T-cell (primary cell): ENCODE measurements around the gene RAB11FIP3. TPM values are rescaled to one million over a fixed set of nuclear protein-coding genes. Genes with fewer than 3 reads are reported as not detected.
"Not testable (repeated sequence)": the region's sequence is repeated elsewhere in the genome, so short reads cannot be mapped to it uniquely, and the experiment has no call there.

ENCODE experiments used
- ATAC-seq, 4 experiments: fragments of 200-7000 bp in 3 of 4; fragments of 150-1000 bp in 1 of 4; cut with Tn5 transposase; replicated peaks in 1 of 4; 1 replicate in 3 of 4; 2 replicates in 1 of 4; pipeline ENCODE4 v1.10.0; 2021; ENCODE audit warnings: moderate library complexity in 3 of 4, mild to moderate bottlenecking in 2 of 4, moderate number of reproducible peaks in 1 of 4
- CTCF ChIA-PET, 2 donors: fragments of 300-600 bp; sonication (Branson Sonifier 250); formaldehyde crosslinking; loops; one replicate each; lab custom pipeline; 2022; ENCODE audit warnings: antibody characterized with exemption in 2 of 2; lab: Charles Lee
- POLR2A ChIA-PET, 2 donors: fragments of 300-600 bp; sonication (Branson Sonifier 250); formaldehyde crosslinking; loops; one replicate each; lab custom pipeline; 2022; ENCODE audit warnings: antibody characterized with exemption in 2 of 2; lab: Charles Lee
- DNase-seq, 35 experiments: peaks; one replicate each; pipeline versions ENCODE4 v3.0.0 to v3.0.0-alpha.2; 2013 to 2023
- H3K27ac ChIP-seq: one replicate; pipeline ENCODE4 v1.5.1; 2013; ENCODE audit warnings: low read length
- H3K27me3 ChIP-seq, 2 experiments: replicated peaks in 1 of 2; 1 replicate in 1 of 2; 2 replicates in 1 of 2; pipeline versions ENCODE4 v1.6.1 to v1.7.0; 2013; ENCODE audit warnings: low read length in 1 of 2, mixed read lengths in 1 of 2; ENCODE audit not compliant: control insufficient read depth in 2 of 2, insufficient read depth in 2 of 2; ENCODE audit errors: extremely low read depth in 1 of 2
- H3K36me3 ChIP-seq, 2 donors: 1 replicate in 1 of 2; 2 replicates in 1 of 2; pipeline versions ENCODE4 v1.6.1 to v1.7.0; 2013; ENCODE audit warnings: low read length in 1 of 2; ENCODE audit not compliant: control insufficient read depth in 2 of 2, insufficient read depth in 1 of 2; ENCODE audit errors: extremely low read depth in 1 of 2
- H3K4me1 ChIP-seq, 2 experiments: 1 replicate in 1 of 2; 2 replicates in 1 of 2; pipeline versions ENCODE4 v1.6.1 to v1.7.0; 2013; ENCODE audit warnings: low read length in 2 of 2, mixed read lengths in 1 of 2; ENCODE audit not compliant: insufficient read depth in 2 of 2, control insufficient read depth in 1 of 2; ENCODE audit errors: extremely low read depth in 1 of 2
- H3K4me3 ChIP-seq, 2 donors: 1 replicate in 1 of 2; 2 replicates in 1 of 2; pipeline versions ENCODE4 v1.5.1 to v1.7.0; 2013; ENCODE audit warnings: mild to moderate bottlenecking in 2 of 2, low read length in 1 of 2, moderate library complexity in 1 of 2; ENCODE audit not compliant: control insufficient read depth in 1 of 2; ENCODE audit errors: extremely low read depth in 1 of 2
- H3K9me3 ChIP-seq: 2 replicates; pipeline ENCODE4 v1.7.0; 2013
- H3K27ac Mint-ChIP-seq, 2 donors: one replicate each; pipeline ENCODE4 v1.8.0; 2020 to 2021; ENCODE audit warnings: mild to moderate bottlenecking in 2 of 2, mixed read lengths in 2 of 2
- H3K27me3 Mint-ChIP-seq, 2 donors: one replicate each; pipeline ENCODE4 v1.8.0; 2021 to 2022; ENCODE audit warnings: mixed read lengths in 2 of 2
- H3K36me3 Mint-ChIP-seq: one replicate; pipeline ENCODE4 v1.8.0; 2021; ENCODE audit warnings: mixed read lengths
- H3K4me1 Mint-ChIP-seq, 3 donors: one replicate each; pipeline ENCODE4 v1.8.0; 2020 to 2022; ENCODE audit warnings: mixed read lengths in 3 of 3, mild to moderate bottlenecking in 1 of 3
- H3K4me3 Mint-ChIP-seq, 3 donors: one replicate each; pipeline ENCODE4 v1.8.0; 2020 to 2022; ENCODE audit warnings: mild to moderate bottlenecking in 3 of 3, mixed read lengths in 3 of 3, moderate library complexity in 3 of 3
- H3K9me3 Mint-ChIP-seq, 3 donors: one replicate each; pipeline ENCODE4 v1.8.0; 2020 to 2022; ENCODE audit warnings: mixed read lengths in 3 of 3
- WGBS: methylation state at CpG from one replicate; pipeline ENCODE4 v1.1.5; 2013; ENCODE audit warnings: missing lambda C conversion rate; ENCODE audit not compliant: insufficient coverage; 5-methylcytosine and 5-hydroxymethylcytosine counted together
- total RNA-seq, 35 experiments: library from RNA in 6 of 35; stranded (reverse) in 6 of 35; fragments of 120-200 nt in 1 of 35; gene quantifications; one replicate each; pipeline versions ENCODE4 v1.2.1 to v1.2.4 and lab custom pipeline; 2013 to 2026

Gene RAB11FIP3
- total RNA-seq, 5 donors from 2014 or later (not counting 1 experiment from before 2014, with no cell fraction given): 36.9 to 49.0 (median 44.1) TPM

DNA sequence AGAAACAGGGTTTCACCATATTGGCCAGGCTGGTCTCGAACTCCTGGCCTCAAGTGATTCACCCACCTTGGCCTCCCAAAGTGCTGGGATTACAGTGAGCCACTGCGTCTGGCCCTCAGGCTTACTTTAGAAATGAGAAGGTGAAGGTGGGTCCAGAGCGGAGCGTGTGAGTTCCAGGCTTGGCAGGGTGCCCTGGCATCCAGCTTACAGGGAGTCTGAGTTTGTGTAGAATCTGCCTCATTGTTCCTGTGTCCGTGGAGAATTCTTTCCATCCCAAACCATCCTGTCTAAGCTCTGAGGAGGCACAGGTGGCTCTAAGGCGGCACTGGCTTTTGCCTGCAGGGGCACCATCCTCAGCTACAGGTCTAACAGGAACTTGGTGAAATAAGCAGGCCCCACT, 50.6 kb downstream of the RAB11FIP3 start:
- 94% methylated on average over 3 of the region's 6 CpGs for WGBS
- H3K27me3 Mint-ChIP-seq: no peaks in the 10 kb centered on the region
- H3K4me1 Mint-ChIP-seq: no peaks in the 10 kb centered on the region
- H3K4me1 ChIP-seq: no peaks in the 10 kb centered on the region
- no peak overlapping the region for H3K27ac Mint-ChIP-seq
- no peak for ATAC-seq
- DNase-seq: no peak
- H3K4me3 Mint-ChIP-seq: no peak overlapping the region
- no peak overlapping the region for H3K27ac ChIP-seq
- H3K4me3 ChIP-seq: no peak overlapping the region
- H3K27me3 ChIP-seq: no peaks in the 10 kb centered on the region
- CTCF ChIA-PET: no interaction called here
- H3K9me3 Mint-ChIP-seq: no peaks in the 10 kb centered on the region
- H3K36me3 Mint-ChIP-seq: peaks cover 22% of the 10 kb centered on the region
- peaks cover 12 to 14% of the 10 kb centered on the region in 2 donors for H3K36me3 ChIP-seq
- H3K9me3 ChIP-seq: no peaks in the 10 kb centered on the region
- POLR2A ChIA-PET: no interaction called here

DNA sequence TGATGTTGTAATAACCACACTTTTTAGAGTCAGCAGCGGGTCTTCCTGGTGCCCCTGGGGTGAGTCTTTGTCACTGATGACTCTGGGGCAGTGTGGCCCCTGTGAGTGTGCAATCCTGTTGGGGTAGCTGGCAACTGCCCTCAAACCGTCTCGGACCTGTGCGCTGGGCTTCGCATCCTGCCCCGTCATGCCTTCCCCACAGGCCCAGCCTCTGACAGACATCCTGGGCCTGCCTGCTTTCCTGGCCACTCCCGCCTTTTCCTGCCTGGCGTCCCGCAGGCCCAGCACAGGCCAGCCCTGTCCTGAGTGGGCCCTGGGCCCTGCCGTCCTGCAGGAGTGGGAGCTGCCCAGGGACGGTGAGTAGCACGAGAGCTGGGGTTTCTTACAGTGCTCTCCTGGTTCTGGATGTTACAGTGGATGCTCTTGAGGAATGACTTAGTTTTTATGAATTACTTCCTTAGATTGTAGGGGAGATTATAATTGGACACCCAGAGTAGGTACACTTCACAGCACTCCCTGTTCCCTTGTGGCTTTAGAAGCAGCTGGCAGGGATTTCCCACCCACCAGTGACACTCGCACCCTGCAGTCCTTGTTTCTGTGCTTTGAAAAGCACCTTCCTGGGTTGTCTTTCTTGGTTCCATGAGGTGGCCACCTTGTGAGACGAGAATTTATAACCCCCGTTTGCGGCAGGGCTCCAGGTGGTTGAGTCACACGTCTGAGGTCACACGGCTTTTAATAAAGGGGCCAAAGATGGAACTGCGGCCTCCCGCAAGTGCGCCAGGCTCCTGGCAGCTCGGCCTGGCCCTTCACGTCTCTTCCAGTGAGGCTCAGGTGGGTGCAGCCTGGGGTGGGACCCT, 52.1 kb downstream of the RAB11FIP3 start:
- Mint-ChIP-seq H3K4me1 (no peaks in the 10 kb centered on the region), H3K36me3 (peaks cover 18% of the 10 kb centered on the region), H3K27me3 (no peaks in the 10 kb centered on the region), H3K4me3 (no peak overlapping the region), H3K27ac (no peak overlapping the region), H3K9me3 (no peaks in the 10 kb centered on the region)
- no peak overlapping the region for H3K4me3 ChIP-seq
- WGBS: 98% methylated on average over 20 of the region's 23 CpGs
- H3K4me1 ChIP-seq: no peaks in the 10 kb centered on the region
- POLR2A ChIA-PET: no interaction called here
- H3K27ac ChIP-seq: no peak overlapping the region
- DNase-seq (no peak), ATAC-seq (no peak)
- CTCF ChIA-PET: no interaction called here
- H3K36me3 ChIP-seq: peaks cover 5 to 6% of the 10 kb centered on the region in 2 donors
- no peaks in the 10 kb centered on the region for H3K27me3 ChIP-seq
- H3K9me3 ChIP-seq: no peaks in the 10 kb centered on the region

DNA sequence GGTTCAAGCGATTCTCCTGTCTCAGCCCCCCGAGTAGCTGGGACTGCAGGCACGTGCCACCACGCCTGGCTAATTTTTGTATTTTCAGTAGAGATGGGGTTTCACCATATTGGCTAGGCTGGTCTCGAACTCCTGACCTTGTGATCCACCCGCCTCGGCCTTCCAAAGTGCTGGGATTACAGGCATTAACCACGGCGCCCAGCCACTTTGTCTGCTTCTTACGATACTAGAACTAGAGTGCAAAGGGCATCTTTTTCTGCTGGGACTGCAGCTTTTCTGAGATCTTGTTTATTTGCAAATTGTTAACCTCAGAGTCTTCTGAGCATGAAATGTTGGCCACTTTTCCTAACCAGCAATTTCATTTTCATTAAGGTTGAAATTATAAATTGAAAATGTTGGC, 52.8 kb downstream of the RAB11FIP3 start:
- H3K27ac ChIP-seq, H3K27me3 ChIP-seq, H3K9me3 Mint-ChIP-seq, H3K4me3 ChIP-seq, POLR2A ChIA-PET, DNase-seq, H3K9me3 ChIP-seq, H3K27me3 Mint-ChIP-seq, ATAC-seq, H3K4me1 Mint-ChIP-seq, H3K4me1 ChIP-seq, H3K4me3 Mint-ChIP-seq, H3K36me3 ChIP-seq, H3K27ac Mint-ChIP-seq: not testable (repeated sequence)
- CTCF ChIA-PET: interaction anchor here in 1 of 2 donors (0.6 kb wide), 1 partner anchor 40 kb away, joined by 4 read pairs; no protein-coding TSS in a partner anchor
- WGBS: 97% methylated on average over 5 of the region's 10 CpGs
- peaks cover 15% of the 10 kb centered on the region for H3K36me3 Mint-ChIP-seq

DNA sequence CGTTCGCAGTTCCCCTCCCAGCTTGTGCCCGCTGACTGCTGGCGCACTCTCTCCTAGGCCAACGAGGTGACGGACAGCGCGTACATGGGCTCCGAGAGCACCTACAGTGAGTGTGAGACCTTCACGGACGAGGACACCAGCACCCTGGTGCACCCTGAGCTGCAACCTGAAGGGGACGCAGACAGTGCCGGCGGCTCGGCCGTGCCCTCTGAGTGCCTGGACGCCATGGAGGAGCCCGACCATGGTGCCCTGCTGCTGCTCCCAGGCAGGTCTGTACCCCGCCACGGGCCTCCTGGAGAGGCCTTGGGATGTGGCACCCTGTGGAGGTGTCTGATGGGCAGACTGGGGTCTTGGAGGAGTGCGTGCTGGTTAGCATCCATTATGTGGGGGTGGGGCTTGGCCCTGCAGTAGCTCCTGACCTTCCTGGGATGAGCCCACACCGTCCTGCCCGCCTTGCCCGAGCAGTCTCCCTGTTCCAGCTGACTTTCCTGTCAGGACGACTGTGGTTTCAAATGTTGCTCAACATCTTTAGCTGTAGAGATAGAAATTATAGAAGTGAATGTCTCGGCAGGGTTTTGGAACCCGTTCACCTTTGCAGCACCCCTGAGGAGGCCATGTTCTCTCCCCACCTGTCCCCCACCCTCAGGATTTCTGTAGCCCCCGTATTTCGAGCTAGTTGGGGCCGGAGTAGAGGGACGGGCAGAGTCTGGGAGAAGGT, 57.2 kb downstream of the RAB11FIP3 start:
- peaks cover 0 to 6% of the 10 kb centered on the region in 2 donors for H3K36me3 ChIP-seq
- DNase-seq (no peak), ATAC-seq (no peak)
- H3K4me3 Mint-ChIP-seq: no peak overlapping the region
- H3K4me1 Mint-ChIP-seq: no peaks in the 10 kb centered on the region
- peaks cover 6% of the 10 kb centered on the region for H3K36me3 Mint-ChIP-seq
- H3K27me3 ChIP-seq: no peaks in the 10 kb centered on the region
- no peak overlapping the region for H3K27ac Mint-ChIP-seq
- H3K4me1 ChIP-seq: no peaks in the 10 kb centered on the region
- no peaks in the 10 kb centered on the region for H3K9me3 Mint-ChIP-seq
- H3K27me3 Mint-ChIP-seq: no peaks in the 10 kb centered on the region
- no peak overlapping the region for H3K4me3 ChIP-seq
- ChIA-PET CTCF (no interaction called here), POLR2A (no interaction called here)
- no peak overlapping the region for H3K27ac ChIP-seq
- 96% methylated on average over 23 of the region's 31 CpGs for WGBS
- H3K9me3 ChIP-seq: no peaks in the 10 kb centered on the region

DNA sequence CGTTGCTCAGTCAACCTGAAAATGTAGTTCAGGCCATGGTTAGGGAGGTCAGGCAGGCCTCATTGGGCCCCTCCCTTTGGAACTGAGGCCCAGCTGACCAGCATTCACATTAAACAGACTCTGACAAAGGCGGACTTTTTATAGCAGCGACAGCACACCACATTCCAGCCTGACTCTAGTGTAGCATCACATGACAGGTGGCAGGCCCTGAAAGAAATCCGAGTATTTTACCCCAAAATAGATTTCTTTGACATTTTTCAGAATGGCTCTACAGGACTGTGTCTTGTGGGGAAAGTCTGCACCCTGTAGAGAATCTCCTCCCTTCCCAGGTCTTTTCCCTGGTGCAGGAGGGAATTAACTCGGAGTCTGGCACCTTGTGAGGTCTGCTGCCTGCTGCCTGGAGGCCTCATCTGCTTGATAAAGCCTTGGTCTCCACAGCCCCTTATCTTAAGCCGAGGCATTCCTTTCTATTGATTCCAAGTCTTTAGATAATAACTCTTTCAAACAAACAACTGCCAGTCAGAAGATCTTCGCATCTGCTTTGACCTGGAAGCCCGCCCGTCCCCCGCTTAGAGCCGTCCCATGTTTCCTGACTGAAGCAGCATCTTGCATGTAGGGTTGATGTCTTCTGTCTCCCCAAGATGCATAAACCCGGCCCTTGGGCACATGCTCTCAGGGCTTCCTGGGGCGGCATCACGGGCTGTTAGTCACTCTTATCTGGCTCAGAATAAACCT, 58.1 kb downstream of the RAB11FIP3 start:
- Mint-ChIP-seq H3K36me3 (peaks cover 10% of the 10 kb centered on the region), H3K27me3 (no peaks in the 10 kb centered on the region), H3K9me3 (no peaks in the 10 kb centered on the region), H3K4me3 (no peak overlapping the region), H3K4me1 (no peaks in the 10 kb centered on the region), H3K27ac (no peak overlapping the region)
- Histone ChIP-seq H3K27ac (no peak overlapping the region), H3K4me3 (no peak overlapping the region), H3K9me3 (no peaks in the 10 kb centered on the region), H3K4me1 (no peaks in the 10 kb centered on the region), H3K27me3 (no peaks in the 10 kb centered on the region), H3K36me3 (peaks cover 0 to 8% of the 10 kb centered on the region in 2 donors)
- 93% methylated on average over 12 of the region's 14 CpGs for WGBS
- POLR2A ChIA-PET: no interaction called here
- ATAC-seq (no peak), DNase-seq (no peak)
- CTCF ChIA-PET: no interaction called here

DNA sequence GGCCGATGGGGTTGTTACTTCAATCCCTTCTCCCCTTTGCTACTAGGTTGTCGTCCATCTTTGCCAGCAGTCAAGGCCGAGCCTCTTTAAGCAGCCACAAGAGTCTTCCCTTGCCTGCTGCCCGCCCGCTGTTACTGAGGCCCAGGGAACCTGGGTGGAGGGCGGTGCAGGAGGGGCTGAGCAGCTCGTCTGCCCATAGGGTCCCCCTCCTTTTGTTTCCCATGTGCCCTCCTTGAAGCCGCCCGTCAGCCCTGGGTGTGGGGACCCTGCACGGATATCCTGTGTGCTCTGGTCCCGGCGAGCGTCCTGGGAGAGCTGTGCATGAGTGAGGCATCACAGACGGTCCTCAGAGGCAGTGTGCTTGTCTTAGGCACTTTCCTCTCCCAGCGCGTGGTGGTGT, 64.2 kb downstream of the RAB11FIP3 start:
- H3K4me3 Mint-ChIP-seq: no peak overlapping the region

More for the DNA sequence above, 64.2 kb downstream of the RAB11FIP3 start:
- ChIA-PET CTCF (no interaction called here), POLR2A (no interaction called here)
- Mint-ChIP-seq H3K9me3 (no peaks in the 10 kb centered on the region), H3K27ac (no peak overlapping the region), H3K36me3 (peaks cover 22% of the 10 kb centered on the region), H3K27me3 (no peaks in the 10 kb centered on the region), H3K4me1 (no peaks in the 10 kb centered on the region)
- no peak for DNase-seq
- WGBS: 93% methylated on average over 11 of the region's 16 CpGs
- no peak for ATAC-seq
- Histone ChIP-seq H3K27ac (no peak overlapping the region), H3K9me3 (no peaks in the 10 kb centered on the region), H3K36me3 (peaks cover 5 to 10% of the 10 kb centered on the region in 2 donors), H3K27me3 (no peaks in the 10 kb centered on the region), H3K4me1 (no peaks in the 10 kb centered on the region), H3K4me3 (no peak overlapping the region)
